ENCODE measurements around the gene TAF5.

The TAF5 gene

GRCh38 chr10:103353281-103353680 lies 14.5 kb upstream of the TAF5 start:
- TF ChIP-seq, protein P1, sequence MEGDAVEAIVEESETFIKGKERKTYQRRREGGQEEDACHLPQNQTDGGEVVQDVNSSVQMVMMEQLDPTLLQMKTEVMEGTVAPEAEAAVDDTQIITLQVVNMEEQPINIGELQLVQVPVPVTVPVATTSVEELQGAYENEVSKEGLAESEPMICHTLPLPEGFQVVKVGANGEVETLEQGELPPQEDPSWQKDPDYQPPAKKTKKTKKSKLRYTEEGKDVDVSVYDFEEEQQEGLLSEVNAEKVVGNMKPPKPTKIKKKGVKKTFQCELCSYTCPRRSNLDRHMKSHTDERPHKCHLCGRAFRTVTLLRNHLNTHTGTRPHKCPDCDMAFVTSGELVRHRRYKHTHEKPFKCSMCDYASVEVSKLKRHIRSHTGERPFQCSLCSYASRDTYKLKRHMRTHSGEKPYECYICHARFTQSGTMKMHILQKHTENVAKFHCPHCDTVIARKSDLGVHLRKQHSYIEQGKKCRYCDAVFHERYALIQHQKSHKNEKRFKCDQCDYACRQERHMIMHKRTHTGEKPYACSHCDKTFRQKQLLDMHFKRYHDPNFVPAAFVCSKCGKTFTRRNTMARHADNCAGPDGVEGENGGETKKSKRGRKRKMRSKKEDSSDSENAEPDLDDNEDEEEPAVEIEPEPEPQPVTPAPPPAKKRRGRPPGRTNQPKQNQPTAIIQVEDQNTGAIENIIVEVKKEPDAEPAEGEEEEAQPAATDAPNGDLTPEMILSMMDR (IDR thresholded peaks at IDR 0.05) = no peak

- TF ChIP-seq, protein P1 (IDR thresholded peaks at IDR 0.05) = no peak
Observed at GRCh38 chr10:103355906-103356599, 11.7 kb upstream of the TAF5 start.

- TF ChIP-seq, protein P1 (IDR thresholded peaks at IDR 0.05) = no peak
Observed at GRCh38 chr10:103367379-103367781, 396 bp upstream of the TAF5 start.

DNA sequence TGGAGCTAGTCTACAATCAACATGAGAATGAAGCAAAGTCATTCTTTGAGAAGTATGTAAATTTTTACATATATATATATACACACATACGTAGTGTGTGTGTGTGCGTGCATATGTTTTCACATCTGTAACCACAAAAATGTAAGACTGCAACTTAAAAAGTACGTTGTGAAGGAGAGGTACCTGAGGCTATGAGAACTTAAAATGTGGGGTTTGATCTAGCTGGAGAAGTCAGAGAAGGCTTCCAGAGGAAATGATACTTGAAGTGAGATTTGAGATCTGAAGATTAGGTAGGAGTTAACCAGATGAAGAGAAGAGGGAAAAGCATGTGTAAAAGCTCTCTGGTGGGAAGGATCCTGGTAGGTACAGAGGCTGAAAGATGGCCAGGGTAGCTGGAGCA lies 5.8 kb downstream of the TAF5 start:
- TF ChIP-seq, protein P1 (IDR thresholded peaks at IDR 0.05) = no peak

DNA sequence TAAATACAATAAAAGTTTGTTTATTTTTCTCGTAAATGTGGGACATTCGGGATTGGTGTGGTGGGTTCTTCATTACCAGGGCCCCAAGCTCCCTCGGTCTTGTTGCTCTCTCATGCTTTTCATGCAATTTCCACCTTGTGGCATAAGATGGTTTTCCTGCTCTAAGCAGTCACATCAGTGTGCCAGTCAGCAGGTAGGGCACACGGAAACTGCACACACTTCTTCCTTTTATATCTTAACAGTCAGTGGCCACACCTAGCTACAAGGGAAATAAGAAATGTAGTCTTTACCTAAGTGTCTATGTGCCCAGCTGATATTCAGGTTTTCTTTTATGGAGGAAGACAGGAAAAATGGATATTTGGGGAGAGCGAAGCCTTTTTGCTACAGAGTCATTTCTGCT lies 6.5 kb downstream of the TAF5 start:
- TF ChIP-seq, protein P1 (IDR thresholded peaks at IDR 0.05) = no peak

DNA sequence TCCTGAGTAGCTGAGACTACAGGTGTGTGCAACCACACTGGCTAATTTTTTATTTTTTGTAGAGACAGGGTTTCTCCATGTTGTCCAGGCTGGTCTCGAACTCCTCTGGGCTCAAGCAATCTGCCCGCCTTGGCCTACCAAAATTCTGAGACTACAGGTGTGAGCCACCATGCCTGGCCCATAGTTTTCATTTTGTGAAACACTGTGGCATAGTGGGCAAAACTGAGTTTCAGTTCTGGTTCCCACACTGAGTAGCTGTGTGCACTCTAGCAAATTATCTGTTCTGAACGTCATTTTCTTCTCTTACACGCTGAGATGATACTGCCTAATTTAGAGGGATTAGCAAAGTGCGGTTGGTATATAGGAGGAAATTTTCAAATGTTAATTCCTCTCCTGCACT lies 15.0 kb downstream of the TAF5 start:
- TF ChIP-seq, protein P1 (IDR thresholded peaks at IDR 0.05) = no peak

DNA sequence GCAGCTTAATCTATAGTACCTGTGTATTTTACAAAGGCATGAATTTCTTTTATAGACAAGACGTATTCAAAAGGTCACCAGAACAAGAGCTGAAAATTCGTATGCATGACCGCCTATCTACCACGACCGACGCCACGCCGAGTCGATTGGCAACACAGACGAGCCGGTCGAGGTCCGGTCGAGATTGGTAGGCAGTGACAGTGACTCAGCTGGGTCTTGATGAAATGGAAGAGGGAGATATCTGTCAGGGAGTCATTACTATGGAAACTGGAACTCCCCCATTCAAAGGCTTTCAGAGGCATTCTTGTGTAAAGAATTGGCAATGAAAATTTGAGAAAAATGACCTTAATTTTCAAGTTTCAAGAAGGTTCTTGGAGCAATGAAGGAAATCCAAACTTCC lies 26.4 kb downstream of the TAF5 start:
- TF ChIP-seq, protein P1 (IDR thresholded peaks at IDR 0.05) = no peak

- TF ChIP-seq, protein P1 (IDR thresholded peaks at IDR 0.05) = no peak
Observed at GRCh38 chr10:103395754-103396066, 27.9 kb downstream of the TAF5 start.
